Measurements from ENCODE around the gene COL23A1.

DNA sequence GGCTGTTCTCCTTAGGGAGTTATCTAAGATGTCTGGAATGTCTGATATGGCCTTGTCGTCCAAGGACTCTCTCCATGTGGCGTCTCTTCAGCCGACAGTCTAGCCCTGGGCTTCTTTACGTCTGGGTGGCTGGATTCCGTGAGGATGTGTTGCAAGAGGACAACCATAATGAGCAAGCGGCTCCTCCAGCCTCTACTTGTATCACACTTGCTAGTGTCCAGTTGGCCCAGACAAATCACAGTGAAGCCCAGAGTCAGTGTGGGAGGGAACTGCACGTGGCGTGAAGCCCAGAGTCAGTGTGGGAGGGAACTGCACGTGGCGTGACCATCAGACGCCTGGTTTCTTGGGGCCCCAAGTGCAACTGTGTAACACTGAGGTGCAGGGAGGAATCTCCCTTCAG is 61.1 kb downstream of the COL23A1 start:
- TF ChIP-seq, protein P1, sequence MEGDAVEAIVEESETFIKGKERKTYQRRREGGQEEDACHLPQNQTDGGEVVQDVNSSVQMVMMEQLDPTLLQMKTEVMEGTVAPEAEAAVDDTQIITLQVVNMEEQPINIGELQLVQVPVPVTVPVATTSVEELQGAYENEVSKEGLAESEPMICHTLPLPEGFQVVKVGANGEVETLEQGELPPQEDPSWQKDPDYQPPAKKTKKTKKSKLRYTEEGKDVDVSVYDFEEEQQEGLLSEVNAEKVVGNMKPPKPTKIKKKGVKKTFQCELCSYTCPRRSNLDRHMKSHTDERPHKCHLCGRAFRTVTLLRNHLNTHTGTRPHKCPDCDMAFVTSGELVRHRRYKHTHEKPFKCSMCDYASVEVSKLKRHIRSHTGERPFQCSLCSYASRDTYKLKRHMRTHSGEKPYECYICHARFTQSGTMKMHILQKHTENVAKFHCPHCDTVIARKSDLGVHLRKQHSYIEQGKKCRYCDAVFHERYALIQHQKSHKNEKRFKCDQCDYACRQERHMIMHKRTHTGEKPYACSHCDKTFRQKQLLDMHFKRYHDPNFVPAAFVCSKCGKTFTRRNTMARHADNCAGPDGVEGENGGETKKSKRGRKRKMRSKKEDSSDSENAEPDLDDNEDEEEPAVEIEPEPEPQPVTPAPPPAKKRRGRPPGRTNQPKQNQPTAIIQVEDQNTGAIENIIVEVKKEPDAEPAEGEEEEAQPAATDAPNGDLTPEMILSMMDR (conservative IDR thresholded peaks at IDR 0.05; ENCODE audit: low read depth, low read length), result no peak
- TF ChIP-seq EZH2phosphoT487 (IDR thresholded peaks at IDR 0.05; ENCODE audit: borderline replicate concordance, low read length) (no peak), EZH2 (IDR thresholded peaks at IDR 0.05; ENCODE audit: low read length, unreplicated experiment) (no peak)

All from PC-3 (cell line).